ENCODE measurements around the gene ZEB2.

ZEB2 gene

GRCh38 chr2:144469798-144470197 is 50.1 kb downstream of the ZEB2 start:
- Histone ChIP-seq H3K4me3 (replicated peaks; ENCODE audit: low read depth, low read length) (no peak overlapping the region), H3K27me3 (replicated peaks; ENCODE audit: control insufficient read depth, insufficient read depth, low read length) (no peaks in the 10 kb centered on the region; the same call in 1 of the 2 replicates), H3K36me3 (ENCODE audit: control insufficient read depth, insufficient read depth, low read length) (no peaks in the 10 kb centered on the region)
- DNase-seq (ENCODE audit: extremely low read depth, insufficient read length): no peak
- no peak for TF ChIP-seq CTCF (IDR thresholded peaks at IDR 0.05; ENCODE audit: insufficient read depth, low read length, poor library complexity, severe bottlenecking)

- DNase-seq (ENCODE audit: extremely low read depth, insufficient read length): no peak
- TF ChIP-seq CTCF (IDR thresholded peaks at IDR 0.05; ENCODE audit: insufficient read depth, low read length, poor library complexity, severe bottlenecking): no peak
- no peaks in the 10 kb centered on the region for H3K36me3 ChIP-seq (ENCODE audit: control insufficient read depth, insufficient read depth, low read length)
- no peak overlapping the region for H3K4me3 ChIP-seq (replicated peaks; ENCODE audit: low read depth, low read length)
- H3K27me3 ChIP-seq (replicated peaks; ENCODE audit: control insufficient read depth, insufficient read depth, low read length): no peaks in the 10 kb centered on the region; the same call in 1 of the 2 replicates
Observed at GRCh38 chr2:144468823-144469595, 50.9 kb downstream of the ZEB2 start.

GRCh38 chr2:144467502-144468137 is 52.3 kb downstream of the ZEB2 start:
- no peak for TF ChIP-seq CTCF (IDR thresholded peaks at IDR 0.05; ENCODE audit: insufficient read depth, low read length, poor library complexity, severe bottlenecking)
- Histone ChIP-seq H3K27me3 (replicated peaks; ENCODE audit: control insufficient read depth, insufficient read depth, low read length) (no peaks in the 10 kb centered on the region; the same call in 1 of the 2 replicates), H3K36me3 (ENCODE audit: control insufficient read depth, insufficient read depth, low read length) (no peaks in the 10 kb centered on the region), H3K4me3 (replicated peaks; ENCODE audit: low read depth, low read length) (no peak overlapping the region)
- DNase-seq (ENCODE audit: extremely low read depth, insufficient read length): no peak

GRCh38 chr2:144466637-144467036 is 53.3 kb downstream of the ZEB2 start:
- Histone ChIP-seq H3K27me3 (replicated peaks; ENCODE audit: control insufficient read depth, insufficient read depth, low read length) (no peaks in the 10 kb centered on the region; the same call in 1 of the 2 replicates), H3K36me3 (ENCODE audit: control insufficient read depth, insufficient read depth, low read length) (no peaks in the 10 kb centered on the region), H3K4me3 (replicated peaks; ENCODE audit: low read depth, low read length) (no peak overlapping the region)
- no peak for TF ChIP-seq CTCF (IDR thresholded peaks at IDR 0.05; ENCODE audit: insufficient read depth, low read length, poor library complexity, severe bottlenecking)
- DNase-seq (ENCODE audit: extremely low read depth, insufficient read length): no peak

- Histone ChIP-seq H3K4me3 (replicated peaks; ENCODE audit: low read depth, low read length) (no peak overlapping the region), H3K36me3 (ENCODE audit: control insufficient read depth, insufficient read depth, low read length) (no peaks in the 10 kb centered on the region), H3K27me3 (replicated peaks; ENCODE audit: control insufficient read depth, insufficient read depth, low read length) (no peaks in the 10 kb centered on the region; the same call in 1 of the 2 replicates)
- no peak for TF ChIP-seq CTCF (IDR thresholded peaks at IDR 0.05; ENCODE audit: insufficient read depth, low read length, poor library complexity, severe bottlenecking)
- no peak for DNase-seq (ENCODE audit: extremely low read depth, insufficient read length)
Observed at GRCh38 chr2:144465749-144466148, 54.2 kb downstream of the ZEB2 start.
